Activated T-cell treated with anti-CD3 and anti-CD28 coated beads for 48 hours (primary cell): ENCODE results near the gene SLC25A30.
"Not testable (repeated sequence)": the region's sequence is repeated elsewhere in the genome, so short reads cannot be mapped to it uniquely, and the experiment has no call there.

ENCODE experiments used
- DNase-seq: peaks from one replicate; pipeline ENCODE4 v3.0.0-alpha.2; 2020; ENCODE audit warnings: low read depth

The SLC25A30 gene

DNA sequence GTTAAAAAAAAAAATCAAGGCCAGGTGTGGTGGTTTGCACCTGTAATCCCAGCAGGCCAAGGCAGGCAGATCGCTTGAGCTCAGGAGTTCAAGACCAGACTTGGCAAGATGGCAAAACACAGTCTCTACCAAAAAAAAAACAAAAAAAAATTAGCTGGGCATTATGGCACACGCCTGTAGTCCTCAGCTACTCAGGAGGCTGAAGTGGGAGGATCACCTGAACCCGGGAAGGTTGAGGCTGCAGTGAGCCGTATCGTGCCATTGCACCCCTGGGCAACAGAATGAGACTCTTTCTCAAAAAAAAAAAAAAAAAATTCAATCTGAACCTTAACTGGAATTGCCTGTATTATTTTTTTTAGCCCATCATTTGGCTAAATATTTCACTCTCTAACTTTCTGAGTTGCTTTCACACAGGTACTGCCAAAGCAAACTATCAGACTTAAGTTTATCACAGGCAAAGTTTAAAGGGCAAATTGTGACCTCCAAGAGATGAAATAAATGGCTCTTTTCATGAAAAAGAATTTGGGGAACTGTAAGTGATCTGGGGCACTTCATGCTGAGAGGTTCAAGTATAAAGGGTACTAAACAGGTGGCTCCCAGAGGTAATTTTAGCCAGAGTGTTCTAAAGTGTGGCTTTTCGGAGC is 14.7 kb upstream of the SLC25A30 start:
- DNase-seq = no peak

DNA sequence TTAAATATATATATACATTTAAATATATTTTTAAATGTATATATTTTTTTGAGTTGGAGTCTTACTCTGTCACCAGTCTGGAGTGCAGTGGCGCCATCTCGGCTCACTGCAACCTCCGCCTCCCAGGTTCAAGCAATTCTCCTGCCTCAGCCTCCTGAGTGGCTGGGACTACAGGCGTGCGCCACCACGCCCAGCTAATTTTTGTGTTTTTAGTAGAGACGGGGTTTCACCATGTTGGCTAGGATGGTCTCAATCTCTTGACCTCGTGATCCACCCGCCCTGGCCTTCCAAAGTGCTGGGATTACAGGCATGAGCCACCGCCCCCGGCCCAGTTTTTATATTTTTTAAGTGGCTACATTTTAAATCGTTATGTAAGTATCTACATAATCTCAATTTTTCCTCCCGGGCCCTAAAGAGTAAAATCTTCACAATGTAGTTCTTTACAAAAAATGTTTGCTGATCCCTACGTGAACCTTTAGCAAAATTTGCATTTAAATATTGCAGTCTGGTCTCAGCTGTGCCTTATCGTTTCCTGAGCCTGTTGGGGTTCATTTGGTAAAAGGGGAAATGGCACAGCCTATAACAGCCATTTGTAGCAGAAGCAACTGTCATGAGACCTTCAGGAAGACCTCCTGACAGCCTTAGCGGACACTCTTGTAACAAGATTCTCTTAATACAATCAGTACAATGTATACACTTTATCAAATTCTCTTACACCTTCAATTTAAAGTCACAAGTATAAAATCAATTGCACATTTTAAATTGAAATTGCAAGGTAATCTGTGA is 8.1 kb upstream of the SLC25A30 start:
- not testable (repeated sequence) for DNase-seq

- no peak for DNase-seq
Observed at GRCh38 chr13:45422731-45423292, 4.6 kb upstream of the SLC25A30 start.

- no peak for DNase-seq
Observed at GRCh38 chr13:45419945-45420344, 1.8 kb upstream of the SLC25A30 start.

GRCh38 chr13:45419389-45419788 is 1.2 kb upstream of the SLC25A30 start:
- DNase-seq = not testable (repeated sequence)

- no peak for DNase-seq
Observed at GRCh38 chr13:45416516-45417128, 1.6 kb downstream of the SLC25A30 start.

- DNase-seq = no peak
Observed at GRCh38 chr13:45415112-45415511, 3.1 kb downstream of the SLC25A30 start.

- no peak for DNase-seq
Observed at GRCh38 chr13:45413826-45414307, 4.3 kb downstream of the SLC25A30 start.

- DNase-seq = no peak
Observed at GRCh38 chr13:45412274-45413049, 5.7 kb downstream of the SLC25A30 start.

GRCh38 chr13:45411631-45412030 is 6.5 kb downstream of the SLC25A30 start:
- DNase-seq = no peak

- DNase-seq = no peak
Observed at GRCh38 chr13:45411221-45411620, 7.0 kb downstream of the SLC25A30 start.

- no peak for DNase-seq
Observed at GRCh38 chr13:45410466-45410865, 7.7 kb downstream of the SLC25A30 start.

GRCh38 chr13:45410001-45410400 is 8.2 kb downstream of the SLC25A30 start:
- DNase-seq = no peak

- DNase-seq = no peak
Observed at GRCh38 chr13:45406421-45406820, 11.8 kb downstream of the SLC25A30 start.

GRCh38 chr13:45403081-45403480 is 15.1 kb downstream of the SLC25A30 start:
- DNase-seq = no peak

DNA sequence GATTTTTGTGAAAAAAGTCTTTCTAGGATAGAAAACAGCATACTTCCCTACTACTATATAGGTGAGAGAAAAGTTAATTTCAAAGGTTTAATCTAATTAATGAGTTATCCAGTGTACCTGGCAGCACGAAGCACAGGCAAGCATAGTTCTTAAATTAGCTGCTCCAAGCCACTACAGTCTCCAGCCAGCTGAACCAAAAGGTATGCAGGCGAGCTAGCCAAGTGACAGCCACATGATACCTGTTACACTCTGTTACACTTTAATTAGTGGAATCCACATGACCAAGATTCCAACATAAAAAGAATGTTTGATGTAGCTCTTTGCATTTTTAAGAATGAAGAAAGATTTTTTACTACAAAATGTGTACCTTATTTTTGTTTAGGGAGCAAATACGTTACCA is 15.5 kb downstream of the SLC25A30 start:
- DNase-seq = no peak

GRCh38 chr13:45401314-45401713 is 16.9 kb downstream of the SLC25A30 start:
- DNase-seq = no peak

DNA sequence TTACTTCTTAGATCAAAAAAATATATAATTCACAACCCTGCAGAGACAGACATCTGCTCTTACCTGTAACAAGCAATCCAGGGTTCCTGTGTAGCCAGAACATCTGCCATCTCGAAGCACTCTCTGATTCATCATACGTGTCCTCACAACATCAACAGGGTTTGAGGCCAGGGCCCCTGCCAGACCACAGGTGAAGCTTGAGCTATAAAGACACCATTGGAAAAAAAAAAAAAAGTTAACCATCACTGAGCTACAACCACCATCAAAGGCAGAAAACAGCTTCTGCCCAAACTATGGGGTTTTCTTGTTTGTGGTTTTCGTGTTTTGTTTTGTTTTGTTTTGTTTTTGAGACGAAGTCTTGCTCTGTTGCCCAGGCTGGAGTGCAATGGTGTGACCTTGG is 19.3 kb downstream of the SLC25A30 start:
- no peak for DNase-seq

DNA sequence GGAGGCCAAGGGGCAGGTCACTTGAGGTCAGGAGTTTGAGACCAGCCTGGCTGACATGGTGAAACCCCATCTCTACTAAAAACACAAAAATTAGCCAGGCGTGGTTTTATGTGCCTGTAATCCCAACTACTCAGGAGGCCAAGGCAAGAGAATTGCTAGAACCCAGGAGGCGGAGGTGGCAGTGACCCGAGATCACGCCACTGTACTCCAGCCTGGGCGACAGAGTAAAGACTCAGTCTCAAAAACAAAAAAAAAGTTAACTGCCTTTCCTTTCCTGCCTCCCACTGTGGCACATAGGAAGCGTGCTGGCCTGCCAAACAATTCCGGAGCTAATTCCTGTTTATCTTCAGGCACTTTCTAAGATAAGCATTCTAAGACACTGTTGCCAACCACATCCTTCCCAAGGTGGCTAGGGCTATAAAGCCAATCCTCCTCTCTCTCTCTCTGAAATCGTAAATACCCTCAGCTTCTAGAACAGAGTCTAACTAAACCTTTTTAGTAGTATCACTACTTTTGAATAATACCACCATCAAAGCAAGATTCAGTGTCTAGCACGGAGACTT is 21.6 kb downstream of the SLC25A30 start:
- DNase-seq = no peak

GRCh38 chr13:45393941-45394570 is 24.1 kb downstream of the SLC25A30 start:
- DNase-seq = no peak

DNA sequence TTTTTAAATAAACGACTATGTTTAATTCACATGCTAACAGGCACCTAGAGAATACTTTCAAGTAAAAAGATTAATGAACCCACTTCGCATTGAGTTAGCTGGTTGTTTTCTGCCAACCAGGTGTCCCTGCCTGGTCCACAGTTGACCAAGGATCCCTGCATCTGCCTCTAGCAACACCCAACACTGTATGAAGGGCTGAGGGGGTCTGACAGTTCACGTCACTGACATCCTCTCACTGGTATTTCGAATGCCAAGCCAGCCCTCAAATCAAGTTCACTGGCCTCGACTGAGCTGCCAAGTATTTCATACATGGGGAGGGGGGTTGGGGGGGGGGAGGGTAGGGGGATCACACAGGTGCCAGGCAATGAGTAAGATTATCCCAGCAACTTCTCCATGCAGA is 25.4 kb downstream of the SLC25A30 start:
- no peak for DNase-seq
